Measurements from ENCODE around the gene CBX1.

CBX1 gene

GRCh38 chr17:48101012-48101720, at the start of gene CBX1:
CBX1 (minus strand) TSS chr17:48101478; CDS start chr17:48077004, 24,474 bp downstream.
- DNase-seq: peak; percentile 83

- DNase-seq: no peak
Observed at GRCh38 chr17:48150597-48151001, 49.3 kb upstream of the CBX1 start.

- DNase-seq: no peak
Observed at GRCh38 chr17:48149787-48150463, 48.6 kb upstream of the CBX1 start.

- DNase-seq: no peak
Observed at GRCh38 chr17:48148854-48149786, 47.8 kb upstream of the CBX1 start.

GRCh38 chr17:48148029-48148770, 46.9 kb upstream of the CBX1 start:
- no peak for DNase-seq

GRCh38 chr17:48144976-48145798, 43.9 kb upstream of the CBX1 start:
- DNase-seq: no peak

- no peak for DNase-seq
Observed at GRCh38 chr17:48144231-48144630, 43.0 kb upstream of the CBX1 start.

- DNase-seq: no peak
Observed at GRCh38 chr17:48143629-48144028, 42.4 kb upstream of the CBX1 start.

GRCh38 chr17:48139944-48140343, 38.7 kb upstream of the CBX1 start:
- DNase-seq: no peak

- no peak for DNase-seq
Observed at GRCh38 chr17:48137656-48138055, 36.4 kb upstream of the CBX1 start.

- DNase-seq: no peak
Observed at GRCh38 chr17:48134912-48135480, 33.7 kb upstream of the CBX1 start.

- no peak for DNase-seq
Observed at GRCh38 chr17:48132385-48132784, 31.1 kb upstream of the CBX1 start.

- peak; percentile 22 for DNase-seq
Observed at GRCh38 chr17:48131216-48131824, 30.0 kb upstream of the CBX1 start.

- DNase-seq: no peak
Observed at GRCh38 chr17:48129981-48130380, 28.7 kb upstream of the CBX1 start.

- no peak for DNase-seq
Observed at GRCh38 chr17:48128400-48128799, 27.1 kb upstream of the CBX1 start.

- no peak for DNase-seq
Observed at GRCh38 chr17:48127371-48128051, 26.2 kb upstream of the CBX1 start.

- DNase-seq: no peak
Observed at GRCh38 chr17:48126532-48126850, 25.2 kb upstream of the CBX1 start.

GRCh38 chr17:48125829-48126531, 24.7 kb upstream of the CBX1 start:
- DNase-seq: no peak

GRCh38 chr17:48123776-48124388, 22.6 kb upstream of the CBX1 start:
- no peak for DNase-seq
